GM19025 (cell line): Measurements from ENCODE around the gene FBXL20.
"Not testable (repeated sequence)": the region's sequence is repeated elsewhere in the genome, so short reads cannot be mapped to it uniquely, and the experiment has no call there.

Experiments used
- ATAC-seq: cut with Tn5 transposase; IDR thresholded peaks from one replicate; pipeline ENCODE4 v1.9.1; 2021; ENCODE audit warnings: mild to moderate bottlenecking, low read depth, moderate library complexity; ENCODE audit not compliant: unreplicated experiment

The FBXL20 gene

DNA sequence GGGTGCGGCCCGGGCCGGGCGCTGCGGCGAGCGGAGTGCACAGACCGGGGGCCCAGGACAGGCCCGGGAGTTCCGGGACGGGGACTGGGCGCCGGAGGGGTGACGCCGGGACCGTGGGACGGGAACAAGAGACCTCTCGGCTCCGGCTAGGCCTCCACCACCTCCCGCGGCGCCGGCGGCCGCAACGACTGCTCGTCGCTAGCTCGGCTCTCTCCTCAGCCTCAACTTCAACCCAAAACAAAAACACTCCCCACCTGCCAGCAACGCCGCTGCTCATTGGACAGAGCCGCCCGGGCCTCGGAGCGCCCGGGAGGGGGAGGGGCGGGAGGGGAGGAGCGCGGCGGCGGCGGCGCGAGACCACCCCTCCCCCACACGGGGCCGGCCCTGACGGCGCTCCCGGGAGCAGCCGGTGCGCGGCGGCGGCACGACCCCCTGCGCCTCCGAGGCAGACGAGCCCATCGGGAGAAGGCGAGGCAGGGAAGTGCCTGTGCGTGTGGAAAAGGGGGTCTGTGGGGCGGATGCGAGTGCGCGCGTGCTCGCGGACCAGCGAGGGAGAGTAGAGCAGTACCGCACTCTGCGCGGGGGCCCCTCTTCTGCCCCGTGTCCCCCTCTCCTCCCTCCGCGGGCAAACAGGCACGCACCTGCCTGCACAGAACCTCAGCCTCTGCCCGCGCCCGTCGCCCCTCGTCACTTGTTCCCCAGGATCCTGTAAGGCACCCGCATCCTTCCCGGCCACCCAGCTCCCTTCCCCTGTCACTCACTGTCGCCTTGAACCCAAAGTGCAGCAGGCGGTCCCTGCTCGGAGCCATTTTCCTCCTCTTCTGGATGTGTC lies at the start of gene FBXL20:
TSS of gene FBXL20 (minus strand) at position 215 of the 832 bp plus-strand sequence. CDS start 224 bp downstream, outside the sequence.
- ATAC-seq: peak; percentile 71

DNA sequence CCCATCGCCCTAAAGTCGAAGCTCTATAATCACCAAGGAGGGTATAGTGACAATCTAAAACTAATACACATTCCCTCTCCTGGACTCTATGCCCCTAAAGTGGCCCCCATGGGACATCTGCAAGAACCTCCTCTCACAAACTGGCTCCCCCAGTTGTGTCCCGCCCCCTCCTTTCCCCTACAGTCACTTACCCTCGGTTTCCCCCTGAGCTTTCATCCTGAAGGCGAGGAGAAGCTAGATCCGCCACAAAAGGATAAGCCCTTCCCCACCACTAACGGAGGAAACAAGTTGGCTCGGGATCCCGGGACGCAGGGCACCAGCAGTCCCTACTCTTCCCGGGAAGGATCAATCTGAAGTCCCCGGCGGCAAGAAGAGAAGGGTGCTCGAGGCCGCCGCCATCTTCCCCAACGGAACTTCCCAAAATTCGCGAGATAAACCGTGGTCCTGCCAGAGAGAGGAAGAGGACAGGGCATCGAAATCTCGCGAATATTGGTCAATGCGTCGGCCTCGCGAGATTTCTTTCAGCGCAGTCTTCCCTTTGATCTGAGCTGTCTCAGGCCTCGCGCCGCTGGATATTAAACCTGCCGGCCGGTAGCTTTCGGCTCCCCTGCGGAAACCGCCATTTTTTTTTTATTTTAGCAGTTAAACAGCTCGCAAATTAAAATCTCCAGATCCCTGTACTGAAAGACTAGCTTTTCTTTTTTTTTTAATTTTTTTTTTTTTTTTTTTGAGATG lies 49.6 kb upstream of the FBXL20 start, which contains the start of gene MED1:
TSS of gene MED1 (minus strand) at position 417 of the 735 bp plus-strand sequence. CDS start at position 216, 201 bp downstream.
- ATAC-seq: peak; percentile 95

DNA sequence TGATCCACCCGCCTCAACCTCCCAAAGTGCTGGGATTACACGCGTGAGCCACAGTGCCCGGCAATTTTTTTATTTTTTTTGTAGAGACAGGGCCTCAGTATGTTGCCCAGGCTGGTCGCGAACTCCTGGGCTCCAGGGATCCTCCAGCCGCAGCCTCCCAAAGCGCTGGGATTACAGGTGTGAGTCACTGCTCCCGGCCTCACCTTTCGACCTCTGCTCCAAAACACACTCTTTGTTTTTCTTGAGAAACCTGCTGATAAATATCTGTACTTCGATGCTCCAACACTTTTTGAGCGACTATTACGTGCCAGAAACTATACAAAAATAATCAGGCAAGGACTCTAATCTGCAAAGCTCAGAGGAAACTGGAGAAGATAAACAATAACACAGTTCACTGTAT lies 48.6 kb upstream of the FBXL20 start:
- ATAC-seq: no peak

- no peak for ATAC-seq
These were observed 46.1 kb upstream of the FBXL20 start for GRCh38 chr17:39447561-39447960.

DNA sequence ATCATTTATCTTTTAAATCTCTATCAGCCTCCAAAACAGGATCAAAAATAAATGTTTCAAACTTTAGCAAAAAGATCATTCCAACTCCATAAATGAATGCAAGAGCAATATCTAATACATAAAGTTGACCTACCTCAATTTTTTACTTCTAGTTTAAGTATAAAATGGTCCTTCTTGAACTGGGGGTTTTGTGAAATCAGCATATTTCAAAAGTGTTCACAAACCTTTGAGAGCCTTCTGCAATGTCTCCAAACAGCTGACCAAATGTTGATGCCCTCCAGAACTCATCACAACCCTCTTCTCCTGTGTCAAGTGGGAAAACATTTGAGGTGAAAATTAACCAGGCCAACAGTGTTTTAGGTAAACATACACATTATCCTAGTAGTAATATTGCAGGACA lies 41.9 kb upstream of the FBXL20 start:
- ATAC-seq: no peak

DNA sequence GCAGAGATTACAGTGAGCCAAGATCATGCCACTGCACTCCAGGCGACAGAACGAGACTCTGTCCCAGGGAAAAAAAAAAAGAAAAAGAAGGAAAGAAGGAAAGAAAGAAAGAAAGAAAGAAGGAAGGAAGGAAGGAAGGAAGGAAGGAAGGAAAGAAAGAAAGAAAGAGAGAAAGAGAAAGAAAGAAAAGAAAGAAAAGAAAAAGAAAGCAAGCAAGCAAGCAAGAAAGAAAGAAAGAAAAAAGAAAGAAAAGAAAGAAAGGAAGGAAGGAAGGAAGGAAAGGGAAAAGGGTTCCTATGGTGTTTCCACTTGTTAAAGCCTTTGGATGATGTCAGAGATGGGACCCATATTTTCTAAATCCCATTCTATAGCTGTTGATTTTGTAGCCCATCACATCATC lies 38.4 kb upstream of the FBXL20 start:
- ATAC-seq: not testable (repeated sequence)

DNA sequence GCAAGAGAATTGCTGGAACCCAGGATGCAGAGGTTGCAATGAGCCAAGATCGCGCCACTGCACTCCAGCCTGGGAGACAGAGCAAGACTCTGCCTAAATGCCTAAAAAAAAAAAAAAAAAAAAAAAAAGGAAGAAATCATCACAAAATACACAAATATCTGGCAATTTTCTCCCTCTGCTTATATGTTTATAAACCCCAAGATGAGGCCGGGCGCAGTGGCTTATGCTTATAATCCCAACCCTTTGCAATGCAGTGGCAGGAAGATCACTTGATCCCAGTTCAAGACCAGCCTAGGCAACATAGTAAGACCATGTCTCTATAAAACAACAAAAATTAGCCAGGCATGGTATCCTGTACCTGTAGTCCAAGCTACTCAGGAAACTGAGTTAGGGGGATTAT lies 28.2 kb upstream of the FBXL20 start:
- no peak for ATAC-seq

- ATAC-seq: no peak
These were observed 14.7 kb upstream of the FBXL20 start for GRCh38 chr17:39416141-39416540.

GRCh38 chr17:39410279-39410678 lies 8.9 kb upstream of the FBXL20 start:
- no peak for ATAC-seq

DNA sequence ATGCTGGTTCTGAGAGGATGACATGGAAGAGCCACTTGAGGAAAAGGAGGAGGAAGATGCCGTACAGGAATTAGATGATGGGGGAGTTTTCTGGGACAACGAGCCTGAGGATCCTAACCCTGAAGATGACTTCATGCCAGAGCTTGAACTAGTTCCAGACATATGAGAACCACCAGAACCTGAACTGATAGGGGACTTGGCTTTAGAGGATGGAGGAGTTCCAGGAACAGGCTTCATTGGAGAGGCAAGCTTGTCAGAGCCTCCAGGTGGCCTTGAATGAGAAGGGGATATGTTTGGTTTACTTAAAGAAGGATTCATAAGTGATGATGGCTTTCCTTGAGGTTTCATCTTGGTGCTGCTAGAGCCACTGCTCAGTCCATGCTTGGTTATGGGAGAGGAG lies 6.9 kb upstream of the FBXL20 start:
- no peak for ATAC-seq

DNA sequence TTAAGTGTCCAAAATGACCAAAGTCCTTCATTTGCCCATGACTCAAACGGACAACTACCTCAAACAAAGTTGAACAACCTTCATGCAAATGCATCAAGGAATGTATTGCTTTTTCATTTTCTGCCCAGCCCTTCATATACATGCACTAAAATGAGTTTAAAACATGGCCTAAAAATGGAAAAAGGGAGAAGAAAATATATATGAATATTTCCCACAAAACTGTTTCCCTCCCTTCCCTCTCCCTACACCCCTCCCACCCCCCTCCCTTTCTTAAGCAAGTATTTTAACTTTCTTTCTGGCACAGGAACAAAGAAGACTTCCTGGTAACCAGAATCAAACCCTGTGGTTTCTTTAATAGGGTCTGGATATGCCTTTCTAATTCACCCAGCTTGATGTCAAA lies 5.5 kb upstream of the FBXL20 start:
- no peak for ATAC-seq

DNA sequence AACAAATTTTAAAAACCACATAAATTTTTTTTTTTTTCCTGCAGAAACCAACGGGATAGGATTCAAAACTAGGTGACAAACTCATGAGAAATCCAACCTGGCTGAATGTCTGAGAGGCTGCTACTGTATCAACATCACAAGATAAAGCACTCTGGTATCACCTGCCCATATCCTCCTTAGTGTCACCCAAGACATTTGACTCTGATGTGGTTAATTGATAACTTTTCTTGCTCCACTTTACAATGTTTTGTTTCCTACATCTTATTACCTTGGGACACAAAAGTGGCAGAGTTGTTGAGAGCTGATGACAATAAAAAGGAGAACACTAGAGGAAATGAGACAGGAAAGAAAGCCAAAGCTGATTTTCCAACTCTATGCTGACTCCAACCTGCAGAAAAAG lies 4.0 kb upstream of the FBXL20 start:
- no peak for ATAC-seq

DNA sequence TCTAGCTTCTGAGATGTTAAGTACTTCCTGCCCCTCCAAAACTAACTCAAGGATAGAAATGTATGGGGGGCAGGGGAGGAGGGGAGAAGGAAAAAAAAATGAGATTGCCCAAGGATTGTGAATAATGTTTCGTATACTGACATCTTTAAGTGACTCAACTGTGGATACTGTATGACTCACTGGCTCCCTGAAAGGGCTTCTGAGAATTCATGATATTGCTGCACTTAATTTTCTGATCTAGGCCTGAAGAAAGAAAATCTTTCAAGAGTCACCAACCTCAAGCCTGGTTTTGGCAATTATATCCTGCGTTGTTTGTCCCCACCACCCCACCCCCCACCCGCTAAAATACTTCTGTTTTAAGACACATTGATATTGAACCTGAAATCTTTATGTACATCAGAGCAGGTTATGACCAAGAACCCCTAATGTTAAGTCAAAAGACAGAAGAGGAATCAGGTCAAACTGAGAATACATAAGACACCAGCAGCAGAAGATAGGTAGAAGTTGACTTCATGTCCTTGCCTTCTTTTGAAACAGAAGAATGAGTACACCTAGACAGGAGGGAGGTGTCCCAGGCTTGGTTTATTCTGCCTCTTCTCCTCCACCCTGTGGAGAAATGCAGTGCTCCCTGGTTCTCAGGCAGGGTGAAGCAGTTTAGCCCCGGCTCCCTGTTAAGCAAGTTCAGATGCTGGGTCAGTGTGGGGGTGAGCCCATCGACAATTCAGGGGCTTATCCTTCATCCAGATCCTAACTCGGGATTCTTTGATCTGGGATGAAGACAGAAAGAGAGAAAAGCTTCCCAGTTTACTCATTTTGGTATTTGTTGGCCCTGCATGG lies 3.3 kb upstream of the FBXL20 start:
- no peak for ATAC-seq

GRCh38 chr17:39402890-39403605 lies 1.6 kb upstream of the FBXL20 start:
- no peak for ATAC-seq

DNA sequence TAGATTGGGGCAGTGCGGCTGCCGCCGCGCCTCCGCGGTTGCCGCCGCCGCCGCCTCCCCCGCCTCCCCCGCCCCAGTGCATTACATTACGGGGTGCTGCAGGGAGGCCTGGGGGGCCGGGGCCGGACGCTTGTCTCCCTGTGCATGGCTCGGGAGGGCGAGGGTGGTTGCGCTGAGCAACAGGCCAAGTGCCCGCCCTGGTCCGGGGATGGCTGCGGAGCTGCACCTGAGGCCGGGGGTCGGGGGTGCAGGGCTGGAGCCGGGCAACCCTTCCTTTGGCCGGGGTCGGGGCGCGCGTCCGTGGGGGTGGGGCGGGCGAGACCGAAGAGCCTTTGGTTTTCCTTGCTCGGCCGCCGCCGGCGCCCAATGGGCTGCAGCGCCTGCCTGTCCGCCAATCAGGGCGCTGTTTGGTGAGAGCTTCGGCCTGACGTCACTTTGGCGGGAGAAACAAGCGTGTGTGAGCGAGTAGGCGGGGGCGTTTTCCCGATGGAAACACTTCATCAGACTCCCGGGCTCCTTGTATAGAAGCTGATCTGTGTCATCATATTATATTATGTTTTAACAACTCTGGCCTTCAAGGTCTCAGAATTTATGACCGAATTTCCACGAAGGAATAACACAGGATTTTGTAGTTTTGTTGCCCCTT lies 941 bp upstream of the FBXL20 start:
- ATAC-seq: peak; percentile 69

GRCh38 chr17:39400547-39401411 lies 647 bp downstream of the FBXL20 start:
- ATAC-seq: no peak

DNA sequence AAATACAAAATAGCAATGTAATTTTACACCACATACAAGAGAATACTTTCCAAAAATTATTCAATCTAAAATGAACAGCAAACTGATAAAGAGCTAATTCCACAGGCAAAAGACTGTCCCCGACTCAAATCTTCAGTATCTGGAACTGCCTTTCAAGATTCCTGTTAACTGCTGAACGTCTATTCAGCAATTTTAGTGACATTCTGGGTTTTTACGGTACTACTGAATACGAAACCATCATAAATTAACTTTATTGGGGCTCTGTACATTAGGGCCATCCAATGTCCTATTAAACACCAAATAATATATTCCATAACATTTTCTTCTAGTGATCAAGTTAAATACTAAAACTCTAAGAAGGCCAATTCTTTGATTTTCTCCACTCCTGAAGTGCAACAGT lies 1.6 kb downstream of the FBXL20 start:
- ATAC-seq: no peak

DNA sequence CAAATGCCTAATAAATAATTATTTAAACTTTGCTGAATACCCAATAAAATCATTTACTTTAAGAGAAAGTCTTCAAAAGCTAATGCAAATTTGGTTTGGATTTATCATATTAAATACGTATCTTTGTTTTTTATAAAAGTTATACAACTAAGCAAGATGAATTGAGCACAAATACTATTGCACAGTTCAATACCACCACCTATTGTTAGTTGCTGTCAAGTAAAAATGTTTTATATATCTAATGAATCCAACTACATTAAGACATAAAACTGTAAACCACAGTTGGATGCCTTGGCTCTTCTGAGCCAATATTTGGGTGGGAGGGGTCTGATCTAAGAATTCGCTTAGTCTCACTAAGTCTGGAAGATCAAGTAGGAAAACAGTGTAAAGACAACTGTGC lies 7.7 kb downstream of the FBXL20 start:
- no peak for ATAC-seq

GRCh38 chr17:39391448-39391847 lies 10.0 kb downstream of the FBXL20 start:
- no peak for ATAC-seq
